Neutrophil (primary cell): ENCODE measurements around the gene TMEM53.

Experiments used
- H3K27ac ChIP-seq: fragments of 200-600 bp; sonication (generic); 2 replicates; pipeline ENCODE4 v1.5.1; 2016; ENCODE audit warnings: mild to moderate bottlenecking, moderate library complexity
- H3K27me3 ChIP-seq: fragments of 200-600 bp; sonication (generic); 2 replicates; pipeline ENCODE4 v1.6.0; 2016; ENCODE audit warnings: mild to moderate bottlenecking
- H3K36me3 ChIP-seq: fragments of 200-600 bp; sonication (generic); 2 replicates; pipeline ENCODE4 v1.5.1; 2017
- H3K4me1 ChIP-seq, 2 experiments: fragments of 200-600 bp in 1 of 2; sonication (generic) in 1 of 2; 1 replicate in 1 of 2; 2 replicates in 1 of 2; pipeline versions ENCODE4 v1.5.1 to v1.6.1; 2013 to 2016; ENCODE audit warnings: low read depth in 1 of 2, low read length in 1 of 2, mild to moderate bottlenecking in 1 of 2, moderate library complexity in 1 of 2; ENCODE audit not compliant: control insufficient read depth in 1 of 2, insufficient read depth in 1 of 2
- H3K4me3 ChIP-seq, 2 experiments: fragments of 200-600 bp in 1 of 2; sonication (generic) in 1 of 2; 1 replicate in 1 of 2; 2 replicates in 1 of 2; pipeline ENCODE4 v1.5.1; 2013 to 2016; ENCODE audit warnings: low read depth in 1 of 2, low read length in 1 of 2, mild to moderate bottlenecking in 1 of 2, moderate library complexity in 1 of 2
- H3K9me3 ChIP-seq: fragments of 200-600 bp; sonication (generic); 2 replicates; pipeline ENCODE4 v1.5.1; 2016
- CTCF ChIP-seq: fragments of 200-600 bp; sonication (generic); IDR thresholded peaks from 2 replicates; pipeline ENCODE4 v1.5.1; 2016; ENCODE audit warnings: antibody characterized with exemption

The TMEM53 gene

GRCh38 chr1:44719318-44719717, 45.0 kb upstream of the TMEM53 start:
- TF ChIP-seq CTCF, result no peak
- Histone ChIP-seq H3K27me3 (no peaks in the 10 kb centered on the region), H3K36me3 (no peaks in the 10 kb centered on the region), H3K4me3 (no peak overlapping the region), H3K9me3 (no peaks in the 10 kb centered on the region), H3K27ac (peak overlapping the region; percentile 8), H3K4me1 (peaks cover 37 to 39% of the 10 kb centered on the region in 2 experiments)

DNA sequence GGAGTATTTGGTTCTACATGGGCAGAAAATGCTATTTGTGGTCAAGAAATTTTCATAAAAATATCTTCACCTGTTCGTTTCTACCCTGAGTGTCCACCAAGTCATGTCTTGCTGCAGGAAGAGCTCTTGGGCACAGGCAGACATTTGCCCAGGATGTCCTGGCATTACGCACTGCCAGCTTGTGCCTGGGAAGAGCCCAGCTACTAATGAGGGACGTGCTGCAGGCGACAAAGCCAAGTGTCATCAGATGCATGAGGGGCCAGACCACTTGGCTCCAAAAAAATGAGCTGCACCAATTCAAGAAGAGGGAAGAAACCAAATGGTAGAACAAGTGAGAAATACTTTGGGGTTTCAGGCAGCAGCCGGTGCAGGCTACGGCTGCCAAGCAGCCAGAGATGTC, 43.8 kb upstream of the TMEM53 start:
- TF ChIP-seq CTCF, result no peak
- peaks cover 25 to 27% of the 10 kb centered on the region in 2 experiments for H3K4me1 ChIP-seq
- no peaks in the 10 kb centered on the region for H3K36me3 ChIP-seq
- no peaks in the 10 kb centered on the region for H3K27me3 ChIP-seq
- no peaks in the 10 kb centered on the region for H3K9me3 ChIP-seq
- H3K27ac ChIP-seq, result no peak overlapping the region
- H3K4me3 ChIP-seq, result no peak overlapping the region

DNA sequence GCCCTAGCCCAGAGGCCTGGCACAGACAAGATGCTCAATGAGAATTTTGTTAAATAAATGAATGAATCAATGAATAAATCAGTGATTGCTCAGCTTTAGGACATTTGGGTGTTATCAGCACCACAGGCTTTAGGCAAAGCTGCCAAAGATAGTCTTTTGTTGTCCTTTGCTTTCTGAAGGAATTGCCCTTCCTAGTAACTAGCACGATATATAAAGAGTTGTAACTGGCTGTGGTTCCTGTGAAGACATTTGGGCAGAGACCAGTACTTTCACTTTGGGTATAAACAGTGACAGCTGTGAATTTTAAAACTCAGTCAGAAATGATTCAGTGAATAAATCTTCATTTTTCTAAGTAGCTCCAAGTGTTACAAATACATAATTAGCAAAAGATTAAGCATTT, 43.4 kb upstream of the TMEM53 start:
- Histone ChIP-seq H3K27me3 (no peaks in the 10 kb centered on the region), H3K36me3 (no peaks in the 10 kb centered on the region), H3K4me3 (no peak overlapping the region), H3K9me3 (no peaks in the 10 kb centered on the region), H3K27ac (no peak overlapping the region), H3K4me1 (peaks cover 21 to 23% of the 10 kb centered on the region in 2 experiments)
- TF ChIP-seq CTCF, result no peak

DNA sequence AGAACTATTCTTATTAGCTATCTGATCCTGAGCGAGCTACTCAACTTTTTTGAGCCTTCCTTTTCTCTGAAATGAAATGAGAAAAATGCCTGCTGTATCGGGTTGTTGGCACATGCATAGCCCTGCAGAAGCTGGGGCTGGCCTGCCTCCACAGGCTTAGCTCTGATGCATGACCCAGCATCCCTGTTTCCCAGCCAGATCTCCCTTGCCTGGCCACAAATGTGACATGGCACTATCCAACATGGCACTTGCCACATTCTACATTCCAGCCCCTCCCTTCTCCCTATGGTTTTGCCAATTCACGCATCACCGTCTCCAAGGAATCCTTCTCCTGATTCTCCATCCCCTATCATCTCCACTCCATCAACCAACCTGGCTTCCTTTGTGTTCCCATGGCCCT, 42.9 kb upstream of the TMEM53 start:
- no peak for TF ChIP-seq CTCF
- no peak overlapping the region for H3K4me3 ChIP-seq

GRCh38 chr1:44714944-44715571, 40.8 kb upstream of the TMEM53 start:
- H3K4me1 ChIP-seq, result peaks cover 7 to 9% of the 10 kb centered on the region in 2 experiments
- H3K4me3 ChIP-seq, result no peak overlapping the region
- H3K27ac ChIP-seq, result peak overlapping the region; percentile 33
- no peaks in the 10 kb centered on the region for H3K9me3 ChIP-seq
- TF ChIP-seq CTCF, result peak; percentile 93
- H3K36me3 ChIP-seq, result no peaks in the 10 kb centered on the region
- H3K27me3 ChIP-seq, result no peaks in the 10 kb centered on the region

More for the DNA sequence above, 42.9 kb upstream of the TMEM53 start:
- Histone ChIP-seq H3K4me1 (peaks cover 17 to 18% of the 10 kb centered on the region in 2 experiments), H3K36me3 (no peaks in the 10 kb centered on the region), H3K9me3 (no peaks in the 10 kb centered on the region), H3K27me3 (no peaks in the 10 kb centered on the region), H3K27ac (no peak overlapping the region)
